CD4-positive, alpha-beta T cell treated with Interleukin-17A for 1 hour (primary cell): ENCODE measurements around the gene ZNF654.
A peak's percentile ranks its signal among the peaks of the same experiment; 100 is the strongest.
"Not testable (repeated sequence)": the region's sequence is repeated elsewhere in the genome, so short reads cannot be mapped to it uniquely, and the experiment has no call there.

Experiments
- DNase-seq: peaks from one replicate; pipeline ENCODE4 v3.0.0-alpha.2; 2020

The ZNF654 gene

GRCh38 chr3:88147261-88147660, 88.2 kb downstream of the ZNF654 start:
- DNase-seq: no peak

GRCh38 chr3:88148651-88149050, 89.6 kb downstream of the ZNF654 start:
- no peak for DNase-seq

- DNase-seq: peak; percentile 11
Measured at GRCh38 chr3:88149101-88149508, 90.0 kb downstream of the ZNF654 start.

GRCh38 chr3:88149509-88150362, 90.7 kb downstream of the ZNF654 start, which contains the start of gene C3orf38:
TSS of gene C3orf38 (plus strand) at chr3:88149959. CDS start at chr3:88150053, 94 bp downstream.
- DNase-seq: peak; percentile 81

- DNase-seq: peak; percentile 46
Measured at GRCh38 chr3:88150371-88150770, 91.3 kb downstream of the ZNF654 start.

GRCh38 chr3:88150806-88151205, 91.8 kb downstream of the ZNF654 start:
- no peak for DNase-seq

- peak; percentile 24 for DNase-seq
Measured at GRCh38 chr3:88151358-88151757, 92.3 kb downstream of the ZNF654 start.

GRCh38 chr3:88152841-88153240, 93.8 kb downstream of the ZNF654 start:
- DNase-seq: no peak

GRCh38 chr3:88166419-88166971, 107.4 kb downstream of the ZNF654 start:
- no peak for DNase-seq

GRCh38 chr3:88167173-88167572, 108.1 kb downstream of the ZNF654 start:
- DNase-seq: no peak

- DNase-seq: no peak
Measured at GRCh38 chr3:88167704-88168103, 108.6 kb downstream of the ZNF654 start.

GRCh38 chr3:88168171-88168570, 109.1 kb downstream of the ZNF654 start:
- no peak for DNase-seq

GRCh38 chr3:88180398-88180999, 121.4 kb downstream of the ZNF654 start:
- peak; percentile 53 for DNase-seq

GRCh38 chr3:88182165-88182918, 123.3 kb downstream of the ZNF654 start:
- DNase-seq: not testable (repeated sequence)

GRCh38 chr3:88188436-88188835, 129.4 kb downstream of the ZNF654 start:
- DNase-seq: no peak

GRCh38 chr3:88189361-88189810, 130.3 kb downstream of the ZNF654 start:
- no peak for DNase-seq

GRCh38 chr3:88191872-88192409, 132.9 kb downstream of the ZNF654 start:
- no peak for DNase-seq

- DNase-seq: no peak
Measured at GRCh38 chr3:88192631-88193030, 133.6 kb downstream of the ZNF654 start.
